OCI-LY3 (cell line): ENCODE results near the gene PTPRN2.

Experiments
- H2AFZ ChIP-seq: fragments of 200-600, 300-600 bp; shearing (Covaris generic); 2 replicates; pipeline ENCODE4 v1.6.0; 2014; ENCODE audit warnings: antibody characterized with exemption, low read depth, low read length
- H3K27ac ChIP-seq: fragments of 200-600, 300-600 bp; sonication (generic); 2 replicates; pipeline ENCODE4 v1.5.1; 2014; ENCODE audit warnings: mild to moderate bottlenecking, low read length, moderate library complexity, mixed read lengths
- H3K27me3 ChIP-seq: fragments of 200-600, 300-600 bp; sonication (generic); 2 replicates; pipeline ENCODE4 v1.6.1; 2014; ENCODE audit warnings: low read depth, low read length, mixed read lengths
- H3K36me3 ChIP-seq: fragments of 200-600, 300-600 bp; sonication (generic); replicated peaks from 2 replicates; pipeline ENCODE3; 2014; ENCODE audit warnings: low read depth, low read length, mixed read lengths
- H3K4me1 ChIP-seq: fragments of 300-600, 200-600 bp; sonication (generic); 2 replicates; pipeline ENCODE4 v1.6.1; 2014; ENCODE audit warnings: low read length, mixed read lengths
- H3K4me2 ChIP-seq: fragments of 200-600, 300-600 bp; sonication (generic); 2 replicates; pipeline ENCODE4 v1.6.1; 2014; ENCODE audit warnings: low read length, mixed read lengths
- H3K4me3 ChIP-seq: fragments of 300-600, 200-600 bp; sonication (generic); 2 replicates; pipeline ENCODE4 v1.5.1; 2014; ENCODE audit warnings: antibody characterized with exemption, mild to moderate bottlenecking, low read length, moderate library complexity
- H3K79me2 ChIP-seq: fragments of 300-600, 200-600 bp; shearing (Covaris generic); 2 replicates; pipeline ENCODE4 v1.6.1; 2014; ENCODE audit warnings: mild to moderate bottlenecking, low read length, mixed read lengths
- H3K9ac ChIP-seq: fragments of 300-600, 200-600 bp; shearing (Covaris generic); 2 replicates; pipeline ENCODE4 v1.6.0; 2014; ENCODE audit warnings: mild to moderate bottlenecking, low read length, moderate library complexity
- H3K9me3 ChIP-seq: fragments of 200-600, 300-600 bp; shearing (Covaris generic); 2 replicates; pipeline ENCODE4 v1.6.1; 2014; ENCODE audit warnings: low read length, mixed read lengths; ENCODE audit not compliant: insufficient read depth
- H4K20me1 ChIP-seq: fragments of 200-600, 300-600 bp; sonication (generic); 2 replicates; pipeline ENCODE4 v1.6.1; 2016; ENCODE audit warnings: low read length, mixed read lengths; ENCODE audit not compliant: insufficient read depth
- EZH2phosphoT487 ChIP-seq: fragments of 200-600 bp; shearing (Covaris generic); IDR thresholded peaks from 2 replicates; pipeline ENCODE4 v1.6.1; 2018; ENCODE audit warnings: antibody characterized with exemption, mixed run types, low read depth
- TF ChIP-seq, protein P1 (sequence below): fragments of 200-600, 300-600 bp; sonication (generic); IDR thresholded peaks from 2 replicates; pipeline ENCODE4 v1.5.1; 2014; ENCODE audit warnings: antibody characterized with exemption, low read length, low read depth

The PTPRN2 gene

DNA sequence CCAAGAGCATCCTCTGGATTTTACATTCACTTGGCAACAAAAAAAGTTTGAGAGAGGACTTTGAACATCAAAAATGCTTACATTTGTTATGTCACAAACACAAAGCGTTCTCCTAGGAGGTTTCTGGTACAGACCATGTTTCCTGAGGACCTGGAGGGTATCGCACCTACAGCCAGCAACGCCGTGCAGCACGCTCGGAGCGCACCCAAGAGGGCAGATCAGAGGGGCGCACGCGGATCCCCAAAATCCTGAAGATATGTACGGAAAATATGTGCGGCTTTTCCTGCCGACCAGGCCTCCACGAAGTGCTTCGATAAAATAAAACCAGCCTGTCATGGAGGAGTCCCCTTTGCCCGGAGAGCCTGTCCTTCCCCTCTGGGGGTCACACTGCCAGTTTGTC is 796.0 kb downstream of the PTPRN2 start:
- Histone ChIP-seq H3K79me2 (no peaks in the 10 kb centered on the region), H3K9me3 (no peaks in the 10 kb centered on the region), H2AFZ (no peak overlapping the region), H3K9ac (no peak overlapping the region), H3K4me1 (no peaks in the 10 kb centered on the region), H3K4me2 (no peak overlapping the region), H3K27me3 (no peaks in the 10 kb centered on the region), H4K20me1 (no peaks in the 10 kb centered on the region), H3K4me3 (no peak overlapping the region), H3K36me3 (no peaks in the 10 kb centered on the region), H3K27ac (no peak overlapping the region)
- no peak for TF ChIP-seq EZH2phosphoT487
- TF ChIP-seq, protein P1, sequence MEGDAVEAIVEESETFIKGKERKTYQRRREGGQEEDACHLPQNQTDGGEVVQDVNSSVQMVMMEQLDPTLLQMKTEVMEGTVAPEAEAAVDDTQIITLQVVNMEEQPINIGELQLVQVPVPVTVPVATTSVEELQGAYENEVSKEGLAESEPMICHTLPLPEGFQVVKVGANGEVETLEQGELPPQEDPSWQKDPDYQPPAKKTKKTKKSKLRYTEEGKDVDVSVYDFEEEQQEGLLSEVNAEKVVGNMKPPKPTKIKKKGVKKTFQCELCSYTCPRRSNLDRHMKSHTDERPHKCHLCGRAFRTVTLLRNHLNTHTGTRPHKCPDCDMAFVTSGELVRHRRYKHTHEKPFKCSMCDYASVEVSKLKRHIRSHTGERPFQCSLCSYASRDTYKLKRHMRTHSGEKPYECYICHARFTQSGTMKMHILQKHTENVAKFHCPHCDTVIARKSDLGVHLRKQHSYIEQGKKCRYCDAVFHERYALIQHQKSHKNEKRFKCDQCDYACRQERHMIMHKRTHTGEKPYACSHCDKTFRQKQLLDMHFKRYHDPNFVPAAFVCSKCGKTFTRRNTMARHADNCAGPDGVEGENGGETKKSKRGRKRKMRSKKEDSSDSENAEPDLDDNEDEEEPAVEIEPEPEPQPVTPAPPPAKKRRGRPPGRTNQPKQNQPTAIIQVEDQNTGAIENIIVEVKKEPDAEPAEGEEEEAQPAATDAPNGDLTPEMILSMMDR: no peak

GRCh38 chr7:157791261-157791660 is 796.4 kb downstream of the PTPRN2 start:
- Histone ChIP-seq H3K27me3 (no peaks in the 10 kb centered on the region), H3K36me3 (no peaks in the 10 kb centered on the region), H3K9ac (no peak overlapping the region), H3K4me3 (no peak overlapping the region), H3K27ac (no peak overlapping the region), H3K79me2 (no peaks in the 10 kb centered on the region), H2AFZ (no peak overlapping the region), H3K4me1 (no peaks in the 10 kb centered on the region), H4K20me1 (no peaks in the 10 kb centered on the region), H3K4me2 (no peak overlapping the region), H3K9me3 (no peaks in the 10 kb centered on the region)
- TF ChIP-seq EZH2phosphoT487: no peak
- TF ChIP-seq, protein P1: no peak

DNA sequence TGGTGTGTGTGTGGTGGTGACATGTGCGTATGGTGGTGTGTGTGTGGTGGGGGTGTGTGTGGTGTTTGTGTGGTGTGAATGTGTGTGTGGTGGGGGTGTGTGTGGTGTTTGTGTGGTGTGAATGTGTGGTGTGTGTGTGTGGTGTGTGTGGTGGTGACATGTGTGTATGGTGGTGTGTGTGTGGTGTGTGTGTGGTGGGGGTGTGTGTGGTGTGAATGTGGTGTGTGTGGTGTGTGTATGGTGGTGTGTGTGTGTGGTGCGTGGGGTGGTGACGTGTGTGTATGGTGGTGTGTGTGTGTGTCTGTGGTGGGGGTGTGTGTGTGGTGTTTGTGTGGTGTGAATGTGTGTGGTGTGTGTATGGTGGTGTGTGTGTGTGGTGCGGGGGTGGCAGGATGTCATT is 797.7 kb downstream of the PTPRN2 start:
- Histone ChIP-seq H3K9ac (no peak overlapping the region), H3K79me2 (no peaks in the 10 kb centered on the region), H3K4me1 (no peaks in the 10 kb centered on the region), H3K4me2 (no peak overlapping the region), H4K20me1 (no peaks in the 10 kb centered on the region), H3K27ac (no peak overlapping the region), H2AFZ (no peak overlapping the region), H3K4me3 (no peak overlapping the region), H3K36me3 (no peaks in the 10 kb centered on the region), H3K9me3 (no peaks in the 10 kb centered on the region), H3K27me3 (no peaks in the 10 kb centered on the region)
- TF ChIP-seq EZH2phosphoT487: no peak
- TF ChIP-seq, protein P1: no peak

DNA sequence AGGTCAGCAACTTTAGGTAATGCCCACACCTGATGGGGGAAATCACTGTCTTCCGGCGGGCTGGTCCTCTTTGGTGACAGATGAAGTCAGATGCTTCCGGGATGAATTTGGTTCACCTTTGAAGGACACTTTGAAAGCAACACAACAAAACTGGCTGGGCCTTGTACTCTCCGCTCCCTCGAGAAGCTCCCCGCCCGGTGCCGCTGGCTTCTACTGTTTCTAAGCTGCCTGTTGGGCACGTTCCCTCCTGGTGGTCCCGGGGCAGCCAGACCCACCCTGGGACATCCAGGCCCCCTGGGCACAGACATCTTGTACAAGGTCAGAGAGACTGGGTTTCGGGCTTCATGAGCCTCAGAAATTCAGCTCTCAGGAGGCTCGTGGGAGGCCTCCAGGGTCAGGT is 798.5 kb downstream of the PTPRN2 start:
- Histone ChIP-seq H3K27ac (no peak overlapping the region), H3K9ac (no peak overlapping the region), H3K27me3 (no peaks in the 10 kb centered on the region), H3K36me3 (no peaks in the 10 kb centered on the region), H3K4me3 (no peak overlapping the region), H4K20me1 (no peaks in the 10 kb centered on the region), H3K9me3 (no peaks in the 10 kb centered on the region), H3K4me2 (no peak overlapping the region), H3K79me2 (no peaks in the 10 kb centered on the region), H2AFZ (no peak overlapping the region), H3K4me1 (no peaks in the 10 kb centered on the region)
- TF ChIP-seq EZH2phosphoT487: no peak
- TF ChIP-seq, protein P1: no peak
